GM21515 (cell line): ENCODE measurements around the gene IL15.
"Not testable (repeated sequence)": the region's sequence is repeated elsewhere in the genome, so short reads cannot be mapped to it uniquely, and the experiment has no call there.

Source experiments
- ATAC-seq: cut with Tn5 transposase; IDR thresholded peaks from one replicate; pipeline ENCODE4 v1.9.1; 2021; ENCODE audit not compliant: unreplicated experiment

IL15 gene

GRCh38 chr4:141646969-141647368 lies 10.6 kb downstream of the IL15 start:
- no peak for ATAC-seq

DNA sequence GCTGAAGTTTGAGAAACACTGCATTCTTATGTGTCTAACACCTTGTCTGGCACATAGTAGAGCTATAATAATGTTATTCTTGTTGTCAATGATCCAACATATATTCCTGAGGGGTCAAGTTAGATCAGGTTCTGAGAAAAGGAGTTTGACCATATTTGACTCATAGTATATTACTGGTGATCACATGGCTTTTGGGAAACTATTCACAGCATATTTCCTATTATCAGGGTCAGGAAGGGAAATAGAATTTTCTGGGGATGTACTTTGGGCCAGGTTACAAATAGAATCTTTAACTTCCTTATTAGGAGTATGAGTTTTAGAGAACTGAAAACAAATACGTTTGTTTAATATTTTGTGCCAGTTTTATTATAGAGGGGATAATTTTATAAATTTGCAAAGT lies 11.6 kb downstream of the IL15 start:
- no peak for ATAC-seq

DNA sequence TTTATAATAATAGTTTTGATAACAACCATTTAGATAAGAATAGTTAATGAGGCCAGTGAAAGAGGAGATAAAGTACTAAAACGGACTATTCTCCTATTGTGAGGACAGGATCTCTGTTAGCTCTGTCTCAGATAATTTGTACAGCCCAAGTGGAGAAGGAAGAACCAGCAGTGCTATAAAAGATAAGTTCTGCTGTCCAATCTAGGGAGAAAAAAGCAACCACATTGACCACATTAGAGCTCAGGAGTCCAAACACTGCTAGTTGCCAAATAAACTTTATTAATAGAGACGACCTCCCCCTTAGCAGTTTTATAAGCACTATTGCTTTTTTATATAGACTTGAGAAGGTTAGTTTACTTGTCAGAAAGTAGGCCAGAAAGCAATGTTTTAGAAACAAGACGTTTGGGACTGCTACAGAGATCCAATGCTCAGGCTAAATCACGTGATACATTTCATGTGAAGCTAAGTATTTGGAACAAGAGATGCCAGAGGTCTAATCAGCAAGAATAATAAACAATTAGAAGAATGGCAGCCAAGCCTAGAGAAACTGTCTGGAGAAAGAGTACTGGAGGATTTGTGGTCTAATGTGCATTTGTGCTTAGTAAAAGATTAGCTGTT lies 15.9 kb downstream of the IL15 start:
- no peak for ATAC-seq

- ATAC-seq = no peak
Measured at GRCh38 chr4:141654098-141654497, 17.7 kb downstream of the IL15 start.

DNA sequence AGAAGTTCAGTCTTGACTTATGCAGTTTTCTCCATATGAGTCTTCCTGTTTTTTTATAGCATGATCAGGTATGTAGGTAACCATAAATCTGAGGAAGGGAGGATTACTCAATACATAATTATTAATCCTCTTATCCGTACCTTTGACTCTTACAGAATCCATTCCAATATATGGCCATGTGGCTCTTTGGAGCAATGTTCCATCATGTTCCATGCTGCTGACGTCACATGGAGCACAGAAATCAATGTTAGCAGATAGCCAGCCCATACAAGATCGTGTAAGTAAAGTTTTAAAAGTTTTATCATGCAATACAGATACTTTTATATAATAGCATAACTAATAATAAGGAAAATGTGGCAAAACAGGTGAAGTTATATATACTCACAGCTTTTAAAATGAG lies 19.6 kb downstream of the IL15 start:
- no peak for ATAC-seq

DNA sequence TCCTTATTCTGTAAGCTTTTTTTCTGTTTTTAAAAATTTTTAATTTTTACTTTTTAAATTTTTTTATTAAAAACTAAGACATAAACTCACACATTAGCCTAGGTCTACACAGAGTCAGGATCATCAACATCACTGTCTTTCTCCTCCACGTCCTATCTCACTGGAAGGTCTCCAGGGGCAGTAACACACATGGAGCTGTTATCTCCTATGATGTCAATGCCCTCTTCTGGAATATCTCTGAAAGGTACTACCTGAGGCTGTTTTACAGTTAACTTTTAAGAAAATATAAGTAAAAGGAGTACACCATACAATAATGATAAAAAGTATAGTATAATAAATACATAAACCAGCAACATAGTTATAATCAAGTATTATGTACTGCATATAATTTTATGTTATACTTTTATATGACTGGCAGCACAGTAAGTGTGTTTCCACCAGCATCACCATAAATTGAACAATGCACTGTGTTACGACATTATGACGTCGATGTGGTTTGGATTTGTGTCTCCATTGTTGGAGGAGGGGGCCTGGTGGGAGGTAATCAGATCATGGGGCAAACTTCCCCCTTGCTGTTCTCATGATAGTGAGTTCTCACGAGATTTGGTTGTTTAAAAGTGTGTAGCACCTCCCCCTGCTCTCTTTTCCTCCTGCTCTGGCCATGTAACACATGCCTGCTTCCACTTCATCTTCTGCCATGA lies 21.3 kb downstream of the IL15 start:
- ATAC-seq = no peak

DNA sequence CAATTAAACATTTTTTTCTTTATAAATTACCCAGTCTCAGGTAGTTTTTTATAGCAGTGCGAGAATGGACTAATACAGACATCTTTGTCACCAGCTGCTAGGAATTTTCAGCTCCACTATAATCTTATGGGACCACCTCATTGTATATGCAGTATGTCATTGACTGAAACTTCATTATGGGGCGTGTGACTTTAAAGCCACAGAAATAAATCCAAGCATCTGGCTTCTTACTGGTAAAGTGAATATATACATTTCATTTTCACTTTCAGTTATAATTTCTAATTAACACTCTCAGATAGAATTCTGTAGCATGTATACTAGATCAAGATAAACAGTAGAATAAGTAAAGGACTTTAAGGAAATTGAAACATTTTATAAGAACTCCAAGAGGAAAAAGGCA lies 21.9 kb downstream of the IL15 start:
- peak; percentile 54 for ATAC-seq

DNA sequence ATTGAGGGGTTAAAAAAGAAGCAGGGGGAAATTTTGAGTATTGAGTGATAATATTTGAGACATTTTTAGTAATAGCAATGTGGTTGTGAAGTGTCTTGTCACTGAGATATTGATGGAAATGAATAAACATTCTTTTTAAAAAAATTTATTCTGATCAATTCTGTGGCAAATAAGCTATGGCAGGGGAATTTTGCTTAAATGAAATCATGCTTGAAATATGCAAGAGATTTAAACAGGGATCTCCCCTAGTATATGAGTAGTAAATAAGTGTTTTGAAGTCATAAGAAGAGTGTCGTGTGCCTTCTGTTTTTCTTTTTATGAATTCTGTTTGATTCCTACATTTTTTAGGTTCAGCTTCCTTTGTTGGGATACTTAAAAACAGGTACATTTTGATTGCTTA lies 23.2 kb downstream of the IL15 start:
- ATAC-seq = no peak

- ATAC-seq = no peak
Measured at GRCh38 chr4:141660880-141661279, 24.5 kb downstream of the IL15 start.

GRCh38 chr4:141668200-141668910 lies 32.0 kb downstream of the IL15 start:
- ATAC-seq = no peak

DNA sequence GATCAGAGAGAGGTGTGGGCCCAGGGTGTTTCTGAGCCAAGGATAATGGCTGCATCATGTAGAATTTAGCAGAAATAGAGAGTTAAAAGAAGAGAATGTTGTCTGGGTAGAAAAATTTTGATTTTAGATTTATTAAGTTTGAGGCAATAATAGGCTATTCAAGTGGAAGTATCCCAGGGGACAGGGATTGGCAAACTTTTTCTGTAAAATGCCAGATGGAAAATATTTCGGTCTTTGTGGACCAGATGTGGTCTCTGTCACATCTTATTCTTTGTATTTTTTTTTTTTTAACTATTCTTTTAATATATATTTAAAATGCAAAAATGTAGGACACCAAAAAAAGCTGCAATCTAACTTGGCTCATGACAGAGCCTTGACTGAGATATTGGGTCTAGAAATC lies 33.1 kb downstream of the IL15 start:
- ATAC-seq = no peak

GRCh38 chr4:141675384-141675783 lies 39.0 kb downstream of the IL15 start:
- no peak for ATAC-seq

GRCh38 chr4:141676087-141676670 lies 39.8 kb downstream of the IL15 start:
- no peak for ATAC-seq

DNA sequence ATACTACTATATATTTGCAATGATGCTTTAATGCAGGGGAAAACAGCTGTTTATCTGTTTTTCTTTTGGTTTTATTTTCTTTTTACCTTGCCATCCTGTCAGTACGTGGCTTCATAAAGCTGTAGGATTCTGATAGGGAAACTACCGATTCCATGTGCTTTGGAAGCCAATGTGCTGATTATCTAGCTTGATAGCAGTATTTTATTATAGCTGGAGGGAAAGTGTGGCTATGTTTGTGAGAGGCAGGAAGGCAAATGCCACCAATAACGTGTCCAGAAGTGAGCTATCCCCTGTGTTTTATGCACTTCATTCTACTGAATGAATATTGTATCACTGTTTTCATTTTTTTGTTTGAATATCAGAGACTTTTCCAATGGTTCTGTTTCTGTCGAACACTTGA lies 43.7 kb downstream of the IL15 start:
- no peak for ATAC-seq

GRCh38 chr4:141684785-141685184 lies 48.4 kb downstream of the IL15 start:
- no peak for ATAC-seq

- ATAC-seq = no peak
Measured at GRCh38 chr4:141686146-141686775, 49.9 kb downstream of the IL15 start.

DNA sequence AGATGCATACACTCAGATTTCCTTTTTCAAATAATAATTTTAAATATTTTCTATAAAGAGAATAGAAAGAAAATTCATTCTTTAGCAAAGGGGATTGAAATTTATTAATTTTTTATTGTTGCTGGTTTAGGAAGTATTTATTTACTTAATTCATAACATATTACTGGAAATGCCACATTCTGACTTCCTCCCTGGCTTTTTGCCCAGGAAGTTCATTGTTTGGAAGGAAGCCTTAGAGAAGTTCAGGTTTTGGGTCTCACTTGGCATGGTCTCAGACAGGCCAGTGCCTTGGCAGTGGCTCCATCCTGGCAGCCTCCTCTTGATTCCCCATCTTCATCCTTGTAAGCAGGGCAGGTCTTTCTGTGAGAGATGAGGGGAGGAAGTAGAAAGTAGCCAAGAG lies 50.5 kb downstream of the IL15 start:
- ATAC-seq = no peak

GRCh38 chr4:141689726-141690296 lies 53.4 kb downstream of the IL15 start:
- not testable (repeated sequence) for ATAC-seq

GRCh38 chr4:141691247-141691646 lies 54.9 kb downstream of the IL15 start:
- ATAC-seq = not testable (repeated sequence)

DNA sequence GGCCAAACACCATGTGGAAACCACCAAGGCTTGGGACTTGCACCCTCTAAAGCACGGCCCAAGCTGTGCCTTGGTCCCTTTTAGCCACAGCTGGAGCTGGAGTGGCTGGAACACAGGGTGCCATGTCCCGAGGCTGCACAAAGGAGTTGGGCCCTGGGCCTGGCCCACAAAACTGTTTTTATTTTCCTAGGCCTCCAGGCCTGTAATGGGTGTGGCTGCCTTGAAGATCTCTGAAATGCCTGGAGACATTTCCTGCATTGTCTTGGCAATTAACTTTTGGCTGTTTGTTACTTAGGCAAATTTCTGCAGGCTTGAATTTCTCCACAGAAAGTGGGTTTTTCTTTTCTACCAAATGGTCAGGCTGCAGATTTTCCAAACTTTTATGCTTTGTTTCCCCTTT lies 55.7 kb downstream of the IL15 start:
- no peak for ATAC-seq

DNA sequence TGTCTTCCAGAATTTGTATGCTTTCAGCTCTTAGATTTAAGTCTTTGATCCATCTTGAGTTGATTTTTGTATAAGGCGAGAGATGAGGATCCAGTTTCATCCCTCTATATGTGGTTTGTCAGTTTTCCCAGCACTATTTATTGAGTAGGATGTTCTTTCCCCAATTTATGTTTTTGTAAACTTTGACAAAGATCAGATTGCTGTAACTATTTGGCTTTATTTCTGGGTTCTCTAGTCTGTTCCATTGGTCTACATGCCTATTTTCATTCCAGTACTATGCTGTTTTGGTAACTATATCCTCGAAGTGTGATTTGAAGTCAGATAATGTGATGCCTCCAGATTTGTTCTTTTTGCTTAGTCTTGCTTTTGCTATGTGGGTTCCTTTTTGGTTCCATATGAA lies 60.7 kb downstream of the IL15 start:
- ATAC-seq = no peak
